ENCODE results near the gene RERE.

GRCh38 chr1:8460784-8461183, 356.7 kb downstream of the RERE start:
- no peak for TF ChIP-seq POLR2AphosphoS5 (IDR thresholded peaks at IDR 0.05; ENCODE audit: low read depth, low read length)
- TF ChIP-seq POLR2A (IDR thresholded peaks at IDR 0.05; ENCODE audit: low read depth, low read length) = no peak
- no peak for TF ChIP-seq TAF1 (IDR thresholded peaks at IDR 0.05; ENCODE audit: borderline replicate concordance, low read depth, low read length)
